Fibroblast of gingiva (primary cell): ENCODE data around the gene GAS2L2.

Source experiments
- DNase-seq: peaks from one replicate; pipeline ENCODE4 v3.0.0-alpha.2; 2011; ENCODE audit warnings: low read depth

GAS2L2 gene

GRCh38 chr17:35695613-35696012 is 57.4 kb downstream of the GAS2L2 start:
- DNase-seq = no peak

GRCh38 chr17:35694906-35695305 is 58.1 kb downstream of the GAS2L2 start:
- DNase-seq = no peak
